CD4-positive, alpha-beta T cell (primary cell): ENCODE results near the gene CASQ2. TPM values are rescaled to one million over a fixed set of nuclear protein-coding genes. Genes with fewer than 3 reads are reported as not detected.

Experiments used
- ATAC-seq: fragments of 200-7000 bp; cut with Tn5 transposase; one replicate; pipeline ENCODE4 v1.10.0; 2022; ENCODE audit warnings: mild to moderate bottlenecking; ENCODE audit not compliant: poor library complexity
- CTCF ChIA-PET: fragments of 350-600 bp; sonication (Branson Sonifier 250); formaldehyde crosslinking; loops from one replicate; lab custom pipeline; 2021; ENCODE audit warnings: antibody characterized with exemption, inconsistent platforms; lab: Charles Lee
- POLR2A ChIA-PET: fragments of 350-600 bp; sonication (Branson Sonifier 250); formaldehyde crosslinking; loops from one replicate; lab custom pipeline; 2021; ENCODE audit warnings: antibody characterized with exemption, inconsistent platforms; lab: Charles Lee
- DNase-seq, 14 experiments: peaks; one replicate each; pipeline ENCODE4 v3.0.0-alpha.2; 2013 to 2020; ENCODE audit warnings: mixed read lengths in 2 of 14
- H3K27ac ChIP-seq, 2 donors: one replicate each; pipeline versions ENCODE4 v1.5.1 to v1.7.0; 2013; ENCODE audit warnings: low read length in 2 of 2, low read depth in 1 of 2, mild to moderate bottlenecking in 1 of 2
- H3K27me3 ChIP-seq, 2 experiments: 1 replicate in 1 of 2; 2 replicates in 1 of 2; pipeline versions ENCODE4 v1.6.1 to v1.7.0; 2013; ENCODE audit warnings: low read length in 2 of 2, control low read depth in 1 of 2, mild to moderate bottlenecking in 1 of 2, moderate library complexity in 1 of 2; ENCODE audit not compliant: insufficient read depth in 2 of 2, control insufficient read depth in 1 of 2
- H3K36me3 ChIP-seq: one replicate; pipeline ENCODE4 v1.6.1; 2013; ENCODE audit warnings: low read length, control low read depth; ENCODE audit not compliant: insufficient read depth
- H3K4me1 ChIP-seq: one replicate; pipeline ENCODE4 v1.6.1; 2013; ENCODE audit warnings: low read length, control low read depth; ENCODE audit not compliant: insufficient read depth
- H3K4me3 ChIP-seq: one replicate; pipeline ENCODE4 v1.5.1; 2013; ENCODE audit warnings: mild to moderate bottlenecking, low read length, moderate library complexity
- H3K9me3 ChIP-seq, 2 experiments: 1 replicate in 1 of 2; 2 replicates in 1 of 2; pipeline versions ENCODE4 v1.6.1 to v1.7.0; 2013; ENCODE audit warnings: low read length in 2 of 2, mild to moderate bottlenecking in 2 of 2, control low read depth in 1 of 2, moderate library complexity in 1 of 2; ENCODE audit not compliant: control insufficient read depth in 1 of 2, insufficient read depth in 1 of 2
- H3K27ac Mint-ChIP-seq: one replicate; pipeline ENCODE4 v1.8.0; 2020; ENCODE audit warnings: mixed read lengths
- H3K27me3 Mint-ChIP-seq: one replicate; pipeline ENCODE4 v1.8.0; 2021; ENCODE audit warnings: mixed read lengths
- H3K36me3 Mint-ChIP-seq: one replicate; pipeline ENCODE4 v1.8.0; 2021; ENCODE audit warnings: low read depth, mixed read lengths
- H3K4me1 Mint-ChIP-seq: one replicate; pipeline ENCODE4 v1.8.0; 2021; ENCODE audit warnings: low read depth, mixed read lengths
- H3K4me3 Mint-ChIP-seq: one replicate; pipeline ENCODE4 v1.8.0; 2020; ENCODE audit warnings: mild to moderate bottlenecking, mixed read lengths
- H3K9me3 Mint-ChIP-seq: one replicate; pipeline ENCODE4 v1.8.0; 2020; ENCODE audit warnings: mixed read lengths
- CTCF ChIP-seq: fragments of 200-600 bp; IDR thresholded peaks from one replicate; pipeline ENCODE4 v1.8.0; 2022; ENCODE audit warnings: antibody characterized with exemption, mild to moderate bottlenecking
- intact Hi-C, 2 experiments: fragments of 100-400 bp; cut with DNase I in 1 of 2; cut with micrococcal nuclease in 1 of 2; formaldehyde crosslinking; loops; one replicate each; pipeline versions ENCODE4 v1.15.1 to v1.9.0; 2023 to 2025; cut with DNase I, micrococcal nuclease
- total RNA-seq, 174 experiments: library from RNA in 2 of 174; stranded (reverse) in 2 of 174; gene quantifications; one replicate each; pipeline ENCODE4 v1.2.3 and lab custom pipeline; 2021 to 2026

Gene CASQ2
- total RNA-seq, 2 experiments from 2014 or later = not detected

GRCh38 chr1:115702959-115703358, 65.6 kb downstream of the CASQ2 start:
- H3K27ac ChIP-seq = no peak overlapping the region

GRCh38 chr1:115701090-115701489, 67.4 kb downstream of the CASQ2 start:
- H3K9me3 Mint-ChIP-seq = no peaks in the 10 kb centered on the region
- H3K4me3 ChIP-seq = no peak overlapping the region
- no peak overlapping the region for H3K27ac ChIP-seq
- H3K4me1 Mint-ChIP-seq = no peaks in the 10 kb centered on the region
- TF ChIP-seq CTCF = no peak
- POLR2A ChIA-PET = interaction anchor here (0.6 kb wide), 1 partner anchor 14 kb away, joined by 3 read pairs; no protein-coding TSS in a partner anchor
- H3K4me1 ChIP-seq = no peaks in the 10 kb centered on the region
- intact Hi-C loops = no loop called here
- H3K27me3 ChIP-seq = peaks cover 0 to 5% of the 10 kb centered on the region in 2 experiments
- no peak overlapping the region for H3K4me3 Mint-ChIP-seq
- no peaks in the 10 kb centered on the region for H3K36me3 Mint-ChIP-seq
- CTCF ChIA-PET = no interaction called here
- DNase-seq = no peak
- no peak overlapping the region for H3K27ac Mint-ChIP-seq
- no peaks in the 10 kb centered on the region for H3K27me3 Mint-ChIP-seq
- no peaks in the 10 kb centered on the region for H3K9me3 ChIP-seq
- H3K36me3 ChIP-seq = no peaks in the 10 kb centered on the region
- ATAC-seq = no peak

More at GRCh38 chr1:115702959-115703358, 65.6 kb downstream of the CASQ2 start:
- no peaks in the 10 kb centered on the region for H3K4me1 ChIP-seq
- no peaks in the 10 kb centered on the region for H3K36me3 ChIP-seq
- ATAC-seq = no peak
- TF ChIP-seq CTCF = no peak
- no peak overlapping the region for H3K4me3 ChIP-seq
- Mint-ChIP-seq H3K4me3 (no peak overlapping the region), H3K27ac (no peak overlapping the region), H3K27me3 (peaks cover 7% of the 10 kb centered on the region), H3K36me3 (no peaks in the 10 kb centered on the region), H3K9me3 (no peaks in the 10 kb centered on the region), H3K4me1 (no peaks in the 10 kb centered on the region)
- ChIA-PET CTCF (no interaction called here), POLR2A (no interaction called here)
- H3K27me3 ChIP-seq = peaks cover 0 to 5% of the 10 kb centered on the region in 2 experiments
- intact Hi-C loops = no loop called here
- H3K9me3 ChIP-seq = no peaks in the 10 kb centered on the region
- no peak for DNase-seq

GRCh38 chr1:115697619-115698018, 70.9 kb downstream of the CASQ2 start:
- Histone ChIP-seq H3K4me3 (no peak overlapping the region), H3K36me3 (no peaks in the 10 kb centered on the region), H3K27ac (no peak overlapping the region), H3K9me3 (no peaks in the 10 kb centered on the region), H3K4me1 (no peaks in the 10 kb centered on the region), H3K27me3 (peaks cover 0 to 5% of the 10 kb centered on the region in 2 experiments)
- TF ChIP-seq CTCF = no peak
- POLR2A ChIA-PET = no interaction called here
- no peaks in the 10 kb centered on the region for H3K9me3 Mint-ChIP-seq
- H3K4me3 Mint-ChIP-seq = no peak overlapping the region
- ATAC-seq (no peak), DNase-seq (no peak)
- intact Hi-C loops = no loop called here
- H3K4me1 Mint-ChIP-seq = no peaks in the 10 kb centered on the region
- H3K27ac Mint-ChIP-seq = no peak overlapping the region
- H3K36me3 Mint-ChIP-seq = no peaks in the 10 kb centered on the region
- CTCF ChIA-PET = no interaction called here
- H3K27me3 Mint-ChIP-seq = no peaks in the 10 kb centered on the region
